Germinal center (tissue), 1 donor: Measurements from ENCODE around the gene THSD7A.
A peak's percentile ranks its signal among the peaks of the same experiment; 100 is the strongest.

Source experiments
- DNase-seq: peaks from one replicate; pipeline ENCODE4 v3.0.0; 2012; ENCODE audit warnings: mixed read lengths, low spot score

The THSD7A gene, protein sequence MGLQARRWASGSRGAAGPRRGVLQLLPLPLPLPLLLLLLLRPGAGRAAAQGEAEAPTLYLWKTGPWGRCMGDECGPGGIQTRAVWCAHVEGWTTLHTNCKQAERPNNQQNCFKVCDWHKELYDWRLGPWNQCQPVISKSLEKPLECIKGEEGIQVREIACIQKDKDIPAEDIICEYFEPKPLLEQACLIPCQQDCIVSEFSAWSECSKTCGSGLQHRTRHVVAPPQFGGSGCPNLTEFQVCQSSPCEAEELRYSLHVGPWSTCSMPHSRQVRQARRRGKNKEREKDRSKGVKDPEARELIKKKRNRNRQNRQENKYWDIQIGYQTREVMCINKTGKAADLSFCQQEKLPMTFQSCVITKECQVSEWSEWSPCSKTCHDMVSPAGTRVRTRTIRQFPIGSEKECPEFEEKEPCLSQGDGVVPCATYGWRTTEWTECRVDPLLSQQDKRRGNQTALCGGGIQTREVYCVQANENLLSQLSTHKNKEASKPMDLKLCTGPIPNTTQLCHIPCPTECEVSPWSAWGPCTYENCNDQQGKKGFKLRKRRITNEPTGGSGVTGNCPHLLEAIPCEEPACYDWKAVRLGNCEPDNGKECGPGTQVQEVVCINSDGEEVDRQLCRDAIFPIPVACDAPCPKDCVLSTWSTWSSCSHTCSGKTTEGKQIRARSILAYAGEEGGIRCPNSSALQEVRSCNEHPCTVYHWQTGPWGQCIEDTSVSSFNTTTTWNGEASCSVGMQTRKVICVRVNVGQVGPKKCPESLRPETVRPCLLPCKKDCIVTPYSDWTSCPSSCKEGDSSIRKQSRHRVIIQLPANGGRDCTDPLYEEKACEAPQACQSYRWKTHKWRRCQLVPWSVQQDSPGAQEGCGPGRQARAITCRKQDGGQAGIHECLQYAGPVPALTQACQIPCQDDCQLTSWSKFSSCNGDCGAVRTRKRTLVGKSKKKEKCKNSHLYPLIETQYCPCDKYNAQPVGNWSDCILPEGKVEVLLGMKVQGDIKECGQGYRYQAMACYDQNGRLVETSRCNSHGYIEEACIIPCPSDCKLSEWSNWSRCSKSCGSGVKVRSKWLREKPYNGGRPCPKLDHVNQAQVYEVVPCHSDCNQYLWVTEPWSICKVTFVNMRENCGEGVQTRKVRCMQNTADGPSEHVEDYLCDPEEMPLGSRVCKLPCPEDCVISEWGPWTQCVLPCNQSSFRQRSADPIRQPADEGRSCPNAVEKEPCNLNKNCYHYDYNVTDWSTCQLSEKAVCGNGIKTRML (N-terminal part only)

DNA sequence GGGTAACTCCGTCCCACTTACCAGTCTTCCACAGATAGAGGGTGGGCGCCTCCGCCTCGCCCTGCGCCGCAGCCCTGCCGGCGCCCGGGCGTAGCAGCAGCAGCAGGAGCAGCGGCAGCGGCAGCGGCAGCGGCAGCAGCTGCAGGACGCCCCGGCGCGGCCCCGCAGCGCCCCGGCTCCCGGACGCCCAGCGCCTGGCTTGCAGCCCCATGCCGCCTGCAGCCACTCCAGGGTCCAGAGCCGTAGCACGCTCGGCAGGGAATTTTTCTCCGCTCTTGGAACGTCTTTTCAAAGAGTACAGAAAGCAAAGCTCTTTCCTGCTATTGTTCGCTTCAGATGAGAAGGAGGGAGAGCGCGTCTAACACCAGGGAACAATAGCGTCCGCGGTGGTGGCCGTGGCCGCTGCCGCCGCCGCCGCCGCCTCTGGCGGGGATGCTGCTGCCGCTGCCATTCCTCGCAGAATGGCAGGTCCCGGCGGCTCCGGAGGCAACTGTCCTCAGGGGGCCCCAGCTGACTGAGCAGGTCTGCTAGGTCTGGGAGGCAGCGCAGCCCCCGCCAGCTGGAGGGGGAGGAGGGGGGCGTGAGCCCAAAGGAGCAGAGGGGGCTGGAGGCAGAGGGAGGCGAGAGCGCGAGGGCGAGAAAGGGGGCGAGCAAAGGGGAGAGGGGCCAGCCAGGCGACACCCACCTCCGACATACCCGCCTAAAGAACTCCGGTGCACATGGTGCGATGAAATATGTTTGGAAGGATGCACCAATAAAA is at the start of gene THSD7A:
TSS of gene THSD7A (minus strand) at position 463 of the 760 bp plus-strand sequence. CDS start at position 211, 252 bp downstream.
- peak; percentile 15 for DNase-seq

DNA sequence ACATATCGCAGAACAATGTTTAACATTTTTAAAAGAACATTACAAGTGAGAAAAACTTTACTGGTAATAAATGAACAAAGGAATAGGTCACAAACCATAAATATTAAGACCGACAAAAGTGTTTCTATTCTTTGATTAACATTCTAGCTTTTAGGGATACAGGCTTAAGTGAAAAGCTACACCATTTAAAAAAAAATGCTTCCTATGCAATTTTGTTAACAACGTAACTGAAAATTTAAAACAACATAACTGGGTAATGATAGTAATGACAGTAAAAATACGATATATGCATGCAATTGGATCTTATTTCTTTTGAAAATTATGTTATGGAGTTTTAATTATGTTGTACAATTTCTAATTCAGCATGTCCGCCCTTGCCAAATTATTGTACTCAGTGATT is 49.7 kb upstream of the THSD7A start:
- no peak for DNase-seq

DNA sequence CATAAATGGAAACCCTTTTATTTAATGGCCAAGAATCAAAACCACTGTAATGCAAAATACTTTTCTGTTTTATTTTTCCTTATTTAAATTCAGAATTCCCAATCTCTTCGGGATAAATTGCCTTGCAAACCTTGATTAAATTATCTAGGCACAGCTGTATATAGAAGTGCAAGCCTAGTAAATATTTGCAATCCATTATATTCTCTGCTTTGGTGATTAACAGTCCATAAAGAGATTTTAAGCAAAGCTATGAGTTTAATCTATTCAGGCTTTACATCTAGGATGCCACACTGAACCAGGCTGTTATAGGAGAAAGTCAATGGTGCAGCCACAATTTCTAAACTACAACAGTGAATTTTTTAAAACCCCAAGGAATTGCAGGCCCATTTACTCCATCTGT is 43.6 kb upstream of the THSD7A start:
- DNase-seq: no peak

DNA sequence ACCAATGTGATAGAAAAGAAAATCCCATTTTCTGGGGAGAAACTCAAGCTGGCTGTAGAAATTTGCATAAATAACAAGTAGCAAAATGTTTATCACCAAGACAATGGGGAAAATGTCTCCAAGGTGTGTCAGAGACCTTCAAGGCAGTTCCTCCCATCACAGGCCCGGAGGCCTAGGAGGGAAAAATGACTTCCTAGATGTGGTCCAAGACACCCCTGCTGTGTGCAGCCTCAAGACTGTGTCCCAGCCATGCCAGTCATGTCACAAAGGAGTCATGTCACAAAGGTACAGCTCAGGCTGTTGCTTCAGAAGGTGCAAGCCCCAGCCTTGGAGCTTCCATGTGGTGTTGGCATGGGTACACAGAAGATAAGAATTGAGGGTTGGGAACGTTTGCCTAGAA is 33.7 kb upstream of the THSD7A start:
- DNase-seq: no peak

DNA sequence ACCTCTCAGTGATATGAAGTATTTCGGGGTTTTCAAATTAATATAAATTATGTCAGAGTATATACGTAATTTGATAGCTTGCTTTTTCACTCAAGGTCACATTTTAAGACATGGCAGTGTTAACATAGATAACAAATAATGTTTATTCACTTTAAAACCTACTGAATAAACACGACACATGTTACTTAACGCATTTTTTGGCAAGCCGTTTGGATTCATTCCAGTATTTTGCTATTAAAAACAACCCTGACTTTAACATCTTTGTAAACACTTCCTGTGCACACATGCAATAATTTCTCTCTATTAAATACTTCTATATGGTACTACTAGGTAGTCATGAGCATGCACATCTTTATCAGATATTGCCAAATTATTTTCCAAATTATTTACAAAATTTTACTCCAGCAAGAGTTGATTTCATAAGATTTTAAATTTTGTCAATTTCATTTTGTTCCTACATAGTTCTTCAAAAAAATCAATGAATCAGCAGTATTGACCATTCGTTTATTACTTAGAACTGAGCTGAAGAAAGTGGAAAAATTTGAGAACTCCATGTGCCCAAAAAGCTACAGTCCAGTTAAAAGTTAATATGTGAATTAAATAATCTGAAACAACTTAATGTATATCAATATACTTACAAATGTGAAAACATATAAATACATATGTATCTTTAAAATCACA is 26.8 kb upstream of the THSD7A start:
- no peak for DNase-seq

DNA sequence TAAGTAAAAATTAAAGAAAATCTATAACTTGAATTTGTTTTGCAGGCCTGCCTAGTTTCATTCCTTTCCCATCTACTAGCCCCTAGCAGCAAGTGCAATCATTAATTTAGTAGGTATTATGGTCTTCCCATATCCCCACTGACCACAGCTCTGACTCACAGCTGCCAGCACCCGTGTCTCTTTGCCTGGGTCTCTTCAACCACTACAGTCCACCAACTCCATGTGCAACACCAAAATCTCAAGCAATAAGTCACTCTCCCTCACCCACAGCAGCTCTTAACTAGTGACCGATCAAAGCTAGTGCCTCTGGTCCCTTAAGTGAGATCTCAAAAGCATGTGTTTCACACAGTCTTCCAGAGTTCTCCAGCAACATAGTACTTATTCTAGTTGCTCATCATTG is 26.0 kb upstream of the THSD7A start:
- DNase-seq: no peak

- DNase-seq: no peak
Observed at GRCh38 chr7:11848251-11848650, 16.3 kb upstream of the THSD7A start.

GRCh38 chr7:11847336-11847735 is 15.3 kb upstream of the THSD7A start:
- no peak for DNase-seq

DNA sequence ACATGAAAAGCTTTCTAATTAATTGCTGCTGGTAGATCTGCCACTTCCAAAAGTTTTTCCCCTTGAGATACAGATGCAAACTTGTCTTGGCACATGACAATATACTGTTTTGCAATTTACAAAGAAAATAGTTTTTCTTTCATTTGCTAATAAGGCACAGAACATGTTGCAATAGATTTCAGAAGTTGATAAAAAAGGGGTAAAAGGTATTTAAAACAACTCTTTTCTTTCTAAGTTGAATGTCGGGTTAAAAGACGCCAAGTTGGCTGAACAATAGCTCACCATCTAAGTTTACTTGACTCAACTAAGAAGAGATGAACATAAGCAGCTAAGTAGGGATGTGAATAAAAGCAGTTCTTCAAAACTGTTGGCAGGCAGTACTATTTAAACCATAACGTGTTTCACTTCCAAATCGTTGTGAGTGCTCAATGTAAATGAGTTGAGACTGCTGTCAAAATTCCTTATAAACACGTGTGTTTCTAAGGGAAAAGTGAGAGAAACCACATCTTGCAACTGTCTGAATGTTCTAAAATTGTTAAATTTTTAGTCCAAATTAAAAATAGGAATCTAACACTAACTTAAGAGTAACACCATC is 14.5 kb upstream of the THSD7A start:
- DNase-seq: no peak

GRCh38 chr7:11843113-11843765 is 11.2 kb upstream of the THSD7A start:
- DNase-seq: no peak

DNA sequence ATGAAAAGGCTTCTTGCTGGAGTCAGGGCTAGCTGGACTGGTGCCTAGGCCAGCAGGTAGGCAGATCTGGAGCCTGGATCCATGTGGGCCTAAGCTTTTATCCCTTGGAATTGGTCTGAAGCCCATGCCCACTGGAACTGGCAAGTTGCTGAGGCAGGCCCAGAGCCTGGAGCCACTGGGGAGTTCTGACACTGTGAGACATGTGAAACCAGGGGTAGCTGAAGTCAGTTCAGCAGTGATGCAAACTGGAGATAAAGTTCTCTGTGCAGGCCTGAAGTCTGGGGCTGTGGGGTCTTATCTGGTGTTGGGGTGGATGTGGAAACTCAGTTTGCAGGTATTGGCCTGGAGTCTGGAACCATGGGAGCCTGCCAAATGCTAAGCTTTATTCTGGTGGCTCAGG is 9.7 kb upstream of the THSD7A start:
- DNase-seq: no peak

GRCh38 chr7:11835260-11835659 is 3.3 kb upstream of the THSD7A start:
- DNase-seq: no peak

DNA sequence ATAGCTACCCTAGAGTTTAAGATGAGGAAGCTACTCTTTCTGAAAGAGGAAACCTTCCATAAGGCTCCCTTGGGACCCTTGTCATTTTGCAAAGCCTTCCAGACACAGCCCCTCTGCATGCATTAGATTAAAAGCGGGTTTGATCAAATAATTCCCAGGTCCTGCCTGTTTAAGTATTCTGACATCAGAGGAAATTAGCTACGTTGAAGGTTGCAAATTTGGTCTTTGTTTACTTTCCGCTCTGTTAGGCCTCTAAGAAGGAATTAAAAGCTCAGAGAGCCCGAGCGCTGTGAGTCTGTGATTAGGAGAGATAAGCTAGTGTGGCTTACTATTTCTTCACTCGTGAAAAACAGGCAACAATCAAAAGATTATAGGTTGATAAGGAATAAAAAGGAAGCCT is 1.4 kb upstream of the THSD7A start:
- peak; percentile 3 for DNase-seq

DNA sequence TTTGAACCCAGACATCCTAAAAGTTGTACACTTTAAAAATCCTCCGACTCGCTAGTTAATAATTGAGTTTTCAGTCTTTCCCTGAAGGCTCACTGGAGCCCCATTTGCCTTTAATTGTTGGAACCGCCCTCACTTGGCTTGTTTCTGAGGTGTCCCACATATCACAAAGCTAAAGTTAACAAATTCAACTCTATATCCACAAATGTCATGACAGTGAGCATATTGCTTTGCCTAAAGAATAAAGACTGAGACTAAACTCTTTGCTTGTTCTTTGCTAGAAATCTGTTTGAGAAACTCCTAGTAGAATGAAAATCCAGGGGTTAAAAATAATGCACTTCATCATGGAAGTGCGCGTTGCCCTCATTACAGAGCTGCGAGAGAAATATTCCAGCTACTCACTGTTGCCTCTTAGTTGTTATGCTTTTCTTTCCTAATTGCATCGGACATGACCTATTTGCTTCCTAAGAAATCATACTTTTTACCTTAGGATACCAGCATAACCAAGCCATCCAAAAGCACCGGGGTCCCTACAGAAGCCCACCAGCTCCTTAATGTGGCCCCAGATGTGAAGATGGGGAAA is 752 bp downstream of the THSD7A start:
- no peak for DNase-seq

GRCh38 chr7:11830582-11831155 is 1.3 kb downstream of the THSD7A start:
- DNase-seq: no peak

DNA sequence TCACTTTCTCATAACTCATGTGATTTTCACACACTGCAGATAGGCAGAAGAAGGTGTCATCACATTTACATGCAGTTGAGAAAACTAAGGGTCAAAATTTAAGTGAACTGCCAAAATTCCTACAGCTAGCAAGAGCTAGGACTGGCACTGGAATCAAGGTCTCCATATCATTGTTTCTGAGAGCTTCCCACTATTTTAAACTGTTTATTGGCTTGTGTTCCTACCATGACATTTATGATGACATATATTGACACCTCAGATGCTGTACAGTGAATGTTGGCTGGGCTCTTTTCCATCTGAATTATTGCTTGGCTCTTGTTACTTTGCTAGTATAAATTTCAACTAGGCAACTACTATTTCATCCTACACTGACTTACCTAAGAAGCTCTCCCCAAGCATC is 2.0 kb downstream of the THSD7A start:
- no peak for DNase-seq

DNA sequence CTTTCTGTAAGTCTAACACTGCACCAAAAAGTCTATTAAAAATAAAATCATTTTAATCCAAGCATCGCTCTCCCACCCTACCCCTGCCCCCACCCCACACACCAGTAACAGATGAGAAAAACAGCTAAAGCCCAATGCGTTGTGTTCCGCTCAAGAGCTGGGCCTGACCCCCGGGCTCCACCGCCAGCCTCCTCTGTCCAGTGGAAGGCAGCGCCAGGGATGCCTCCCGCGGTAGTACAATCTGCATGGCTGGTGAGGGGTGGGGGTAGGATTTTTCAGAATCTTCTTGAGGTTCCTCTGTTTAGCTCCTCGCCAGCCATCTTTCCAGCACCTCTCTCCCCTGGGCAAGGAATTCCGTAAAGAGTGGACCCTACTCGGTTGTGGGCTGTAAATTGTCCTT is 12.1 kb downstream of the THSD7A start:
- DNase-seq: no peak

- no peak for DNase-seq
Observed at GRCh38 chr7:11819271-11819670, 12.7 kb downstream of the THSD7A start.

- DNase-seq: no peak
Observed at GRCh38 chr7:11818281-11818680, 13.7 kb downstream of the THSD7A start.
